HUES48 (cell line): ENCODE results near the gene POMC.
"Not testable (repeated sequence)": the region's sequence is repeated elsewhere in the genome, so short reads cannot be mapped to it uniquely, and the experiment has no call there.

Experiments
- H3K27ac ChIP-seq: one replicate; pipeline ENCODE4 v1.7.0; 2013; ENCODE audit warnings: low read depth, low read length, inconsistent platforms
- H3K27me3 ChIP-seq: 2 replicates; pipeline ENCODE4 v1.6.1; 2013; ENCODE audit warnings: mild to moderate bottlenecking, low read length; ENCODE audit not compliant: control insufficient read depth, insufficient read depth
- H3K36me3 ChIP-seq: 2 replicates; pipeline ENCODE4 v1.6.1; 2013; ENCODE audit warnings: low read length; ENCODE audit not compliant: control insufficient read depth, insufficient read depth
- H3K4me1 ChIP-seq: 2 replicates; pipeline ENCODE4 v1.6.1; 2013; ENCODE audit warnings: mild to moderate bottlenecking, low read length; ENCODE audit not compliant: control insufficient read depth, insufficient read depth
- H3K4me3 ChIP-seq: 2 replicates; pipeline ENCODE4 v1.5.1; 2013; ENCODE audit warnings: mild to moderate bottlenecking, low read depth, low read length
- H3K9ac ChIP-seq: 2 replicates; pipeline ENCODE4 v1.6.1; 2013; ENCODE audit warnings: mild to moderate bottlenecking, low read depth, low read length, moderate library complexity
- H3K9me3 ChIP-seq: 2 replicates; pipeline ENCODE4 v1.6.1; 2013; ENCODE audit warnings: low read length; ENCODE audit not compliant: control insufficient read depth, insufficient read depth

The POMC gene

DNA sequence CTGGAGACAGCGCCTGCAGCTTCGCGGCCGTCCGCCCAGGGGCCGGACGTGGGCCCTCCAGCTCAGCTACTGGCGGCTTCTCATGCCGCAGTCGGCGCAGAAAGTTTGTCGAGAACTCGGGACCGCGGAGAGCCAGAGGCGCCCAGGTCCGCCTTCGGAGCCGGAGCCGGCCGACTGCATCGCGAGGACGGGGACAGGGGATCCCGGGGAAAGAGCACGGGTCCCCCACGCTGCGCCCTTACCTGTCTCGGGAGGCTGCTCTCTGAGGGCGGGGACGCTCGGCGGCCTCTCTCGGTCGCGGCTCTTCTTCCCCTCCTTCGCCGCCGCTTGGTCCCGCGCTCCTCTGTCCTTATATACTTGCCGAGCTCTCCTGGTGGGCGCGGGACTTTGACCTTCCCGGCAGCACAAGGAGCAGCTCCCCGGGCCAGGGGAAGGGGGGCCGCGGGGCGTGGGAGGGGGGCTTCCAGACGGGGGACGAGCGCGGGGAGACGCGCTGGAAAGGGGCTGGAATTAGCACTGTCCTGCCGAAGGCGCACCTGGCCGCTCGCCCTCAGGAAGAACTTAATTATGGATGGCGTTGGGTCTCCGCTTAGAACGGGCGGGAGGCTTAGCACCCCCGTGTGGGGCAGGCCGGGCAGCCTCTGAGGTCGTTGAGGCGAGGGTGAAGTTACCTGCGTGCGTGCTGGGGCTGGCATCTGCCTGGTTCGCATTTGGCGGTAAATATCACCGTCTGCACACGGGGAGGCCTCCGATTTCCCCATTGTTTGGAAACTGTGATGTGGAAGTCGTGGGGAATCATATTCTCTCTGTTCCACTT, at the start of gene POMC:
POMC (minus strand) TSS at position 325 of the 817 bp plus-strand sequence. CDS start 3,808 bp downstream, outside the sequence.
- H3K9ac ChIP-seq = peak within 1 kb of the TSS; percentile 10; the same call in 1 of the 2 replicates
- no peaks in the 10 kb centered on the region for H3K9me3 ChIP-seq
- H3K4me1 ChIP-seq = 0 out of 2 replicates have a peak, but pooled peaks cover 5% of the 10 kb centered on the region
- peaks cover 47% of the 10 kb centered on the region for H3K27me3 ChIP-seq
- peak within 1 kb of the TSS; percentile 67 for H3K4me3 ChIP-seq
- H3K27ac ChIP-seq = no peak within 1 kb of the TSS
- H3K36me3 ChIP-seq = no peaks in the 10 kb centered on the region

DNA sequence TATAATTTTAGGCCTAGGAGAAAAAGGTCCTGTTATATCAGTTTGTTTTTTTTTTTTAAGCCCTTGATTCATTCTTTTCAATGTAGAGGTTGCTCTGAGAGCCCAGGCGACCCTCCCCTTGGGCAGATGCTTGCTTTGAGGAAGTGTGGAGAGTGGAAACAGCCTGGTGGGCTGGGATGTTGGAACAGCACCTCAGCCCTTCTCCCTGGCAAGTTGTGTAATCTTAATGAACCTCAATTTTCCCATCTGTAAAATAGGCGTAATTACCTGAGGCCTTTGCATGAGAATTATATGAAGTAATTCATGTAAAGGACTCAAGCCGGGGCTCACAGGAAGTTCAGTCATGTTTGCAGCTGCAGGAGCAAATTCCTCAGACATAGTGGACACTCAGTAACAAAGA, 49.7 kb upstream of the POMC start:
- no peaks in the 10 kb centered on the region; the same call in 1 of the 2 replicates for H3K4me1 ChIP-seq
- H3K36me3 ChIP-seq = no peaks in the 10 kb centered on the region
- no peak overlapping the region for H3K27ac ChIP-seq
- H3K27me3 ChIP-seq = no peaks in the 10 kb centered on the region
- H3K9ac ChIP-seq = no peak overlapping the region
- H3K9me3 ChIP-seq = no peaks in the 10 kb centered on the region
- H3K4me3 ChIP-seq = no peak overlapping the region

DNA sequence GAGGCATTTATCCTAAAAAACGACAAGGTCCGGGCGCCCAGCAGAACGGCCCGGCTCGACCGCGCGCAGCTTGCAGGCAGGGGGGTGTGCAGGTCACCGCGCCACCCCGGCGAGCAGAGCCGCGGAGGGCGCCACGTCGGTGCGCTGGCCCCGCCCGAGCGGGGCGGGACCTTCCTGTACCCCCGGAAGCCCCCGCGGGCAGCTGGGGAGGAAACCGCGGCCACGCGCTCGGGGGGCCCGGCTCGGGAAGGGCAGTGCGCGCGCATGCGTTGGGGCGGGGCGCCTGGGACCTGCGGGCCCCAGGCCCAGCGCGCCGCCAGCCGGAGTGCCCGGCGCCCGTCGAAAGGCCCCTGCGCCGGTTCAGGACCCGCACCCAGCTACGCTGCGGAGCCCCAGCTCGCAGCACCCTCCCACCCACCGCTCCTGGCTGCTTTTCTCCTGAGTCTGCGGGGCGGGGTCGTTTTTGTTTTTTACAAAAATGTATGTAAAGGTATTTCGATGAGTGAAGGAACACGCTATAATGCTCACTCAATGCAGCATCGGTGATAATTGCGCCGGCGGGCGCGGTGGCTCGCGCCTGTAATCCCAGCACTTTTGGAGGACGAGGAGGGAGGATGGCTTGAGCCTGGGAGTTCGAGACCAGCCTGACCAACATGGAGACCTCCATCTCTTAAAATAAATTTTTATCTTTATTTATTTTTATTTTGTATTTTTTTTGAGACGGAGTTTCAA, 47.7 kb upstream of the POMC start:
- Histone ChIP-seq H3K9me3 (no peaks in the 10 kb centered on the region), H3K4me3 (peak overlapping the region; percentile 70), H3K4me1 (no peaks in the 10 kb centered on the region; the same call in 1 of the 2 replicates), H3K36me3 (no peaks in the 10 kb centered on the region), H3K9ac (peak overlapping the region; percentile 62), H3K27me3 (no peaks in the 10 kb centered on the region), H3K27ac (peak overlapping the region; percentile 47)

- Histone ChIP-seq H3K27ac (no peak overlapping the region), H3K9me3 (no peaks in the 10 kb centered on the region), H3K4me1 (no peaks in the 10 kb centered on the region; the same call in 1 of the 2 replicates), H3K36me3 (no peaks in the 10 kb centered on the region), H3K9ac (peak overlapping the region; percentile 62), H3K27me3 (no peaks in the 10 kb centered on the region), H3K4me3 (peak overlapping the region; percentile 70)
Observed at GRCh38 chr2:25215232-25215631, 46.9 kb upstream of the POMC start.

DNA sequence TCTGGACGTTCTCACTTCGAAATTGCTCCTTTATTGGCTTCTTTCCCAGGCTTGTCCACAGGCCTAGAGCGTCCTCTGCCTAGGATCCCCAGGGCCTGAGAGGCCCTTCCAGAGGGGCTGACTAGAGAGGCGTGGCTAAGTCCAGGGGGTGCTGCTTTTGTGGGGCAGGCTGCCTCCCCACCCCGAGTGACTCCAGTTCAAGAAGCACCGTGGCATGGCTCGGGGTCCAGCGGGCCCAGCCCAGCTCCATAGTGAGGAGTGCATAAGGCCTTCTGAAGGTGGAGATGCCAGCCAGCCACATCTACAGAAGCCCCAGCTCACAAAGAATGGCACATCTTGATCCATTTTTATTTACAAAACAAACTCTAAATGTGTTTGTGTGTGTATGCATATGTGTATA, 44.8 kb upstream of the POMC start:
- Histone ChIP-seq H3K27ac (no peak overlapping the region), H3K9me3 (no peaks in the 10 kb centered on the region), H3K4me1 (no peaks in the 10 kb centered on the region; the same call in 1 of the 2 replicates), H3K27me3 (no peaks in the 10 kb centered on the region), H3K4me3 (no peak overlapping the region), H3K36me3 (no peaks in the 10 kb centered on the region), H3K9ac (no peak overlapping the region)

GRCh38 chr2:25210923-25211322, 42.5 kb upstream of the POMC start:
- H3K36me3 ChIP-seq, H3K27ac ChIP-seq, H3K9ac ChIP-seq, H3K4me3 ChIP-seq, H3K4me1 ChIP-seq, H3K27me3 ChIP-seq, H3K9me3 ChIP-seq: not testable (repeated sequence)

GRCh38 chr2:25207078-25207545, 38.7 kb upstream of the POMC start:
- H3K4me1 ChIP-seq = 0 out of 2 replicates have a peak, but pooled peaks cover 7% of the 10 kb centered on the region

DNA sequence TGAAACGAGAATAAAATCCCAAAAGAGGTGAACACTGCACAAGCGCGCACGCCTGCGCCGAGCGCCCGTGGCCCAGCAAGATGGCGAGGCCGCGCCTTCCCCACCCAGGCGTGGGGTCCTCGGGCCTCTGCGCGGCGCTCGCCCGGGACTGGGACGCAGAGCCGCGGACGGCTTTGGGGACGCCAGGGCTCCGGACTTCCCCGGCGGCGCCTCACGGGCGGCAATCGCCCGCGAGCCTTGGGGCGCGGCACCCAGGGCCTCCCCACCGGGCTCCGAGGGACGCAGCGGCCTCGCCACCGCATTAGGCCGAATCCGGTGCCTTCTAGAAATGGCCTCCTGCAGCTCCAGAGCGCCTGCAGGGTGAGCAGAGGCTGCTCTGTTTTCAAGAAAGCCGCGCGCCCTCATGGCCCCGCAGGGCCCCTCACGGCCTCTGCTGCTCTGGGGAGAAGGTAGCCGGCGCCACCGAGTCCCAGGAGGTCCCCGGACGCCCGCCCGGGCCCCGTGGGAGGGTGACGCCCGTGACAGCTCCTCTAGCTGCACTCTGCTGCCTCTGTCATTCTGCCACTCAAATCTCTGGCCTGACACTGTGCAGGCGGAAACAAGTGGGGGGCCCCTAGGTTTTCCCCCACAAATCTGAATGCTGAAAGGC, 35.9 kb upstream of the POMC start:
- 0 out of 2 replicates have a peak overlapping the region, but pooled peaks have one; percentile 25 for H3K9ac ChIP-seq
- no peaks in the 10 kb centered on the region for H3K9me3 ChIP-seq
- H3K27ac ChIP-seq = no peak overlapping the region
- peak overlapping the region; percentile 26; the same call in 1 of the 2 replicates for H3K4me3 ChIP-seq
- H3K4me1 ChIP-seq = 0 out of 2 replicates have a peak, but pooled peaks cover 7% of the 10 kb centered on the region
- H3K36me3 ChIP-seq = no peaks in the 10 kb centered on the region
- H3K27me3 ChIP-seq = no peaks in the 10 kb centered on the region

More at GRCh38 chr2:25207078-25207545, 38.7 kb upstream of the POMC start:
- H3K9me3 ChIP-seq = no peaks in the 10 kb centered on the region
- H3K36me3 ChIP-seq = no peaks in the 10 kb centered on the region
- no peak overlapping the region for H3K9ac ChIP-seq
- peak overlapping the region; percentile 36 for H3K27ac ChIP-seq
- no peaks in the 10 kb centered on the region for H3K27me3 ChIP-seq
- no peak overlapping the region for H3K4me3 ChIP-seq

- Histone ChIP-seq H3K36me3 (no peaks in the 10 kb centered on the region), H3K9me3 (no peaks in the 10 kb centered on the region), H3K27ac (no peak overlapping the region), H3K4me1 (0 out of 2 replicates have a peak, but pooled peaks cover 6% of the 10 kb centered on the region), H3K27me3 (no peaks in the 10 kb centered on the region), H3K4me3 (no peak overlapping the region), H3K9ac (no peak overlapping the region)
Observed at GRCh38 chr2:25202275-25202674, 33.9 kb upstream of the POMC start.

DNA sequence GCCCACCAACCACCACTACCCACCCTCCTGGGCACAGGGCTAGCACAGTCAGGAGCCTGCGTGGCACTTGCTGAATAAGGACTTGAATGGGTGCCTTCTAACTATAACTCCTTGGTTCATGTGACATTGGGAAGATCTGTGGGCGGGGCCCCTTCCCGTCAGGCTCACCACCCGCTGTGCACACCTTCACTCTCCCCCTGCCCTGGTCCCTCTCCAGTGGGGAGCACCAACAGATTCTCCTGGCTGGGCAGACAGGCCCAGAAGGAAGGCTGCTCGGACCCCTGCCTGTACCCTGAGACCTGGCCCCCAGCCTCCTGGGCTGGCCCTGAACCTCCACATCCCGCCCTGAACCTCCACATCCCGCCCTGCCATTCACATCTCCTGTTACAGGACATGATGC, 33.4 kb upstream of the POMC start:
- H3K36me3 ChIP-seq = no peaks in the 10 kb centered on the region
- H3K9me3 ChIP-seq = no peaks in the 10 kb centered on the region
- H3K4me1 ChIP-seq = 0 out of 2 replicates have a peak, but pooled peaks cover under 1% of the 10 kb centered on the region
- no peak overlapping the region for H3K9ac ChIP-seq
- no peak overlapping the region for H3K4me3 ChIP-seq
- no peaks in the 10 kb centered on the region for H3K27me3 ChIP-seq
- no peak overlapping the region for H3K27ac ChIP-seq
